Left ventricle myocardium inferior (tissue), 1 donor: ENCODE measurements around the gene ZNF385B. TPM values are rescaled to one million over a fixed set of nuclear protein-coding genes. Genes with fewer than 3 reads are reported as not detected.

Experiments
- DNase-seq: peaks from one replicate; pipeline ENCODE4 v3.0.0-alpha.2; 2020
- H3K27ac ChIP-seq: fragments of 200-600 bp; replicated peaks from 2 replicates; pipeline ENCODE4 v1.8.0; 2021
- H3K27me3 ChIP-seq: fragments of 200-600 bp; 2 replicates; pipeline ENCODE4 v1.8.0; 2021; ENCODE audit warnings: low read depth
- H3K36me3 ChIP-seq: fragments of 200-600 bp; 2 replicates; pipeline ENCODE4 v1.8.0; 2021
- H3K4me1 ChIP-seq: fragments of 200-600 bp; 2 replicates; pipeline ENCODE4 v1.8.0; 2021
- H3K4me3 ChIP-seq: fragments of 200-600 bp; 2 replicates; pipeline ENCODE4 v1.8.0; 2021; ENCODE audit warnings: mild to moderate bottlenecking, moderate library complexity
- H3K9me3 ChIP-seq: fragments of 200-600 bp; replicated peaks from 2 replicates; pipeline ENCODE4 v1.8.0; 2021
- intact Hi-C: fragments of 100-400 bp; cut with micrococcal nuclease; formaldehyde crosslinking; loops from one replicate; pipeline ENCODE4 v1.11.0; 2022
- total RNA-seq: library from RNA; stranded (reverse); fragmentation: NEBNext Ultra II Directional; extraction: Animal tissue kit (Norgen Biotek cat#: 25700); gene quantifications from one replicate; pipeline ENCODE4 v1.2.1, GENCODE V29; 2021
- TF ChIP-seq, protein P1 (sequence below): fragments of 200-600 bp; IDR thresholded peaks from 2 replicates; pipeline ENCODE4 v1.8.0; 2021; ENCODE audit warnings: antibody characterized with exemption, mild to moderate bottlenecking, borderline replicate concordance
- donor health status: DM: no; HTN: yes; CAD: no; lungs with severe emphysema.

Gene ZNF385B
- total RNA-seq, 1 donor from 2014 or later: 0.14 TPM

GRCh38 chr2:179686069-179686468, 175.3 kb downstream of the ZNF385B start:
- H3K4me1 ChIP-seq: no peaks in the 10 kb centered on the region
- no peaks in the 10 kb centered on the region for H3K36me3 ChIP-seq
- no peak overlapping the region for H3K4me3 ChIP-seq
- intact Hi-C loops: no loop called here
- no peaks in the 10 kb centered on the region for H3K27me3 ChIP-seq
- no peak overlapping the region for H3K27ac ChIP-seq
- no peaks in the 10 kb centered on the region for H3K9me3 ChIP-seq
- TF ChIP-seq, protein P1, sequence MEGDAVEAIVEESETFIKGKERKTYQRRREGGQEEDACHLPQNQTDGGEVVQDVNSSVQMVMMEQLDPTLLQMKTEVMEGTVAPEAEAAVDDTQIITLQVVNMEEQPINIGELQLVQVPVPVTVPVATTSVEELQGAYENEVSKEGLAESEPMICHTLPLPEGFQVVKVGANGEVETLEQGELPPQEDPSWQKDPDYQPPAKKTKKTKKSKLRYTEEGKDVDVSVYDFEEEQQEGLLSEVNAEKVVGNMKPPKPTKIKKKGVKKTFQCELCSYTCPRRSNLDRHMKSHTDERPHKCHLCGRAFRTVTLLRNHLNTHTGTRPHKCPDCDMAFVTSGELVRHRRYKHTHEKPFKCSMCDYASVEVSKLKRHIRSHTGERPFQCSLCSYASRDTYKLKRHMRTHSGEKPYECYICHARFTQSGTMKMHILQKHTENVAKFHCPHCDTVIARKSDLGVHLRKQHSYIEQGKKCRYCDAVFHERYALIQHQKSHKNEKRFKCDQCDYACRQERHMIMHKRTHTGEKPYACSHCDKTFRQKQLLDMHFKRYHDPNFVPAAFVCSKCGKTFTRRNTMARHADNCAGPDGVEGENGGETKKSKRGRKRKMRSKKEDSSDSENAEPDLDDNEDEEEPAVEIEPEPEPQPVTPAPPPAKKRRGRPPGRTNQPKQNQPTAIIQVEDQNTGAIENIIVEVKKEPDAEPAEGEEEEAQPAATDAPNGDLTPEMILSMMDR: no peak
- DNase-seq: no peak

GRCh38 chr2:179685146-179685545, 176.3 kb downstream of the ZNF385B start:
- H3K9me3 ChIP-seq: no peaks in the 10 kb centered on the region
- DNase-seq: no peak
- H3K4me1 ChIP-seq: no peaks in the 10 kb centered on the region
- no peak overlapping the region for H3K27ac ChIP-seq
- intact Hi-C loops: no loop called here
- H3K4me3 ChIP-seq: no peak overlapping the region
- H3K27me3 ChIP-seq: no peaks in the 10 kb centered on the region
- H3K36me3 ChIP-seq: no peaks in the 10 kb centered on the region
- TF ChIP-seq, protein P1: no peak

DNA sequence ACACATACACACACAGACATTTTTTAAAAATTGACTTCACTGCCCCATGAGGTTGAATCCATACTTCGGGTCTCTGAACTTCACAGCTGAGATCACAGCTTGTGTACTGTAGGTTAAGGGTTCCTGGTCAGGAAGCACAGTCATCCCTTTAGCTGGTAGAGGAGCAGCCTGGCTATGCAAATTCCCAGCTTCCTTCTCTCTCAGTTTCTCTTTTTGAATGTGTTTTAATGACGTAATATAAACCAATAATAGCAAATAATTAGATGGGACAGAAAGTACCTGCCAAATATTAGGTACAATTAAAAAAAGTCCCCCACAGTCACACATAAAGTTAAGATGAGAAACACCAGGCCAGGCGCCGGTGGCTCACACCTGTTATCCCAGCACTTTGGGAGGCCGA, 178.7 kb downstream of the ZNF385B start:
- Histone ChIP-seq H3K4me3 (no peak overlapping the region), H3K36me3 (no peaks in the 10 kb centered on the region)
- intact Hi-C loops: no loop called here

DNA sequence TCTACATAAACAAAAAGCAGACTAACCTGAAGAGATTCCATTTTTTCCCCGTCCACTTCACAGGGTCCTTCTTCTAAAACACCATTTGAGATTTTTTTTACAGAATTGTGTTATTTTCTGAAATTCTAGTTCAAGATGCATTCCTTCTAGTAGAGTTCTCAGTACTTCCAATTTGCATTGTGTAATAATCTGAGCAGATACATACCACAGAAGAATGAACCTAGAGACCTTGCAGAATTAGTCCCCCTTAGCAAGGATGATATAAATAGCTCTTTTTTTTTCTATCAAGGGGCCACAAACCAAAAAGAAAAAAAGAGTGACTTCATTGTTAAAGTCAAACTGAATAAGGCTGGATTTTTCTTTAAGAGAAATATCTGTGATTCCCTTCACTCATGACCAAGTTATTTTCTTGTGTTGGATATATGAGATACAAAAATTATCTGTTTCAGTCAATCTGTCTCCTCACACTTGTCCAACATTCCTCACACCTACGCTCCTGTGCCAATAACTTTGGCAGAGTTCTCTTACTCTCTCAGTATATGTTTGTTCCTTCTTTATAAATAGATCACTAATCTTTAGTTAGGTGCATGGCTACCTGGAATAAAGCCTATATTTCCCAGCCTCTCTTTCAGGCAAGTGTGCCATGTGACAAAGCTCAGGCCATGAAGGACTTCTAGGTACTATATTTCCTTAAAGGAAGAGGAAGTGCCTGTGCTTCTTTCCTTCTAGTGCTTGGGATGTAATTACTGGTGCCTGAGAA, 183.5 kb downstream of the ZNF385B start:
- Histone ChIP-seq H3K4me3 (no peak overlapping the region), H3K4me1 (peaks cover 29% of the 10 kb centered on the region), H3K27me3 (no peaks in the 10 kb centered on the region), H3K36me3 (no peaks in the 10 kb centered on the region), H3K27ac (peak overlapping the region; percentile 72), H3K9me3 (no peaks in the 10 kb centered on the region)
- DNase-seq: no peak
- TF ChIP-seq, protein P1: no peak
- intact Hi-C loops: no loop called here

More for the DNA sequence above, 178.7 kb downstream of the ZNF385B start:
- H3K27me3 ChIP-seq: no peaks in the 10 kb centered on the region
- no peaks in the 10 kb centered on the region for H3K9me3 ChIP-seq
- DNase-seq: no peak
- TF ChIP-seq, protein P1: no peak
- H3K27ac ChIP-seq: no peak overlapping the region
- peaks cover 14% of the 10 kb centered on the region for H3K4me1 ChIP-seq

GRCh38 chr2:179677077-179677688, 184.2 kb downstream of the ZNF385B start:
- intact Hi-C loops: no loop called here
- Histone ChIP-seq H3K27ac (peak overlapping the region; percentile 72), H3K27me3 (no peaks in the 10 kb centered on the region), H3K4me1 (peaks cover 29% of the 10 kb centered on the region), H3K9me3 (no peaks in the 10 kb centered on the region), H3K4me3 (peak overlapping the region; percentile 9), H3K36me3 (no peaks in the 10 kb centered on the region)
- DNase-seq: no peak
- TF ChIP-seq, protein P1: no peak
